Measurements from ENCODE around the gene OOSP1.

Gene OOSP1

GRCh38 chr11:59938718-59939117 lies 486 bp downstream of the OOSP1 start:
- no peak for DNase-seq (ENCODE audit: low read depth, low spot score)
- in situ Hi-C loops (cut with HindIII; ENCODE audit: low sequenced_read_pairs) = no loop called here
- H3K4me3 ChIP-seq (ENCODE audit: low read depth, low read length) = no peak overlapping the region
- TF ChIP-seq CTCF (IDR thresholded peaks at IDR 0.05; ENCODE audit: low read depth, low read length) = no peak

DNA sequence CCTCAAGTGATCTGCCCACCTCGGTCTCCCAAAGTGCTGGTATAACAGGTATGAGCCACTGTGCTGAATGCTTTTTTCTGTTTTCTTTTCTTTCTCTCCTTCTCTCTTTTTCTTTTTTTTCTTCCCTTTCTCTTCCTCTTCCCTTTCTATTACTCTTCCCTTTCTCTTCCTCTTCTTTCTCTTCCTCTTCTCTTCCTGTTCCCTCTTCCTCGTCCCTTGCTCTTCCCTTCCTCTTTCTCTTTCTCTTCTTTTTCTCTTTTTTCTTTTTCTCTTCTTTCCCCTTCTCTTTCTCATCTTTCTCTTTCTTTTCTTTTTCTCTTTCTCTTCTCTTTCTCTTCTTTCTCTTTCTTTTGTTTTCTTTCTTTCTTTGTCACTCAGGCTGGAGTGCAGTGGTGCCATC lies 1.2 kb downstream of the OOSP1 start:
- no peak for DNase-seq (ENCODE audit: low read depth, low spot score)

GRCh38 chr11:59941091-59941490 lies 2.9 kb downstream of the OOSP1 start:
- no peak for DNase-seq (ENCODE audit: low read depth, low spot score)
- no peak overlapping the region for H3K4me3 ChIP-seq (ENCODE audit: low read depth, low read length)
- in situ Hi-C loops (cut with HindIII; ENCODE audit: low sequenced_read_pairs) = no loop called here
- no peak for TF ChIP-seq CTCF (IDR thresholded peaks at IDR 0.05; ENCODE audit: low read depth, low read length)

More for the DNA sequence above, 1.2 kb downstream of the OOSP1 start:
- no peak for TF ChIP-seq CTCF (IDR thresholded peaks at IDR 0.05; ENCODE audit: low read depth, low read length)
- H3K4me3 ChIP-seq (ENCODE audit: low read depth, low read length) = no peak overlapping the region
- in situ Hi-C loops (cut with HindIII; ENCODE audit: low sequenced_read_pairs) = no loop called here

DNA sequence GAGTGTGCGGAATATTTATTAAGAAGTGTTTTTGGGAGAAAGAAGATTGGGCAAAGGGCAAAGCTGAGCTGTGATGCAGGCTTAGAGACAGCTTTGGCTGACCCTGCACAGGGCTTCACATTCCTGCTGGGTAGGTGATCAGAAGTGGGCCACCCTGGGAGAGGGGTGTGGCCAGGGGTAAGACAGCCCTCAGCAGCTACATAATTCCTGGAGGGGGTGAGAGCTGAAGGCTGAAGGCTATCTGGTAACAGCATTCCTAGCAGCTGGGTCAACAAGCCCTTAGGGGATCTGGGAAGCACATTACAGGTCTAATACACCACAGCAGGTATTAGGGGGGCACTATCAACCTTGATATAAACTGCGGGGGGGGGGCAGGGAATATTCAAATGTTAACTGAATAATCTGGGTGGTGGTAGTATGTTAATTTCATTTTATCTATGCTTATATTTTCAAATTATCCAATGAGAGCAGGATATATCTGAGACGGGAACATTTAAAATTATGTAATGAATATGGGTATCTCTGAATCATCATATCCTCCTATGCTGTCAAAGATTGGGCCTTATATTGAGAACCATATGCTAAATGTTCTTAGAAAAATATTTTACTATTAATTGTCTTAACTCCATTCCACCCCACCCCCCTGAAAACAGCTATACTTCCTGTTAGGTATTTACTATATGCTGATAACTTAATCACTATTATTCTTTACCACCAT lies 5.9 kb downstream of the OOSP1 start:
- TF ChIP-seq CTCF (IDR thresholded peaks at IDR 0.05; ENCODE audit: low read depth, low read length) = no peak
- in situ Hi-C loops (cut with HindIII; ENCODE audit: low sequenced_read_pairs) = no loop called here

DNA sequence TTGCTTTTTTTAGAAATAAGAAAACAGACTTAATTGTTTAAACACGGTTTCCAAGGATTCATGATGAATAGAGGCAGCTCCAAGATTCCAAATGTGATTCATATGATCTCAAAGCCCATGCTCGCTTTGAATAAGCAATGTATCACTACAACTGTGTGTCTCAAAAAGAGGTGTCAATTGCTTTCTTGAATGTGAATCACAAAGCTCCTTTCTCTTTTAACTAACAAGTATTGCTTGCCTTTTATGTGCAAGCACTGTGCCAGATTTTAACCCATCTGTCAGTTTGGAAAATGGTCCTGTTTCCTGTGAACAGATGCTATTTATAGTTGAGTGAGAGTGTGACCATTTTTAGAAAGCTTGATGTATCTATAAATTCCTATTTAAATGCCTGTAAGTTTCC lies 6.5 kb downstream of the OOSP1 start:
- in situ Hi-C loops (cut with HindIII; ENCODE audit: low sequenced_read_pairs) = no loop called here
- TF ChIP-seq CTCF (IDR thresholded peaks at IDR 0.05; ENCODE audit: low read depth, low read length) = no peak
- DNase-seq (ENCODE audit: low read depth, low spot score) = no peak
- no peak overlapping the region for H3K4me3 ChIP-seq (ENCODE audit: low read depth, low read length)

More for the DNA sequence above, 5.9 kb downstream of the OOSP1 start:
- no peak overlapping the region for H3K4me3 ChIP-seq (ENCODE audit: low read depth, low read length)
- no peak for DNase-seq (ENCODE audit: low read depth, low spot score)

- in situ Hi-C loops (cut with HindIII; ENCODE audit: low sequenced_read_pairs) = no loop called here
- H3K4me3 ChIP-seq (ENCODE audit: low read depth, low read length) = no peak overlapping the region
- TF ChIP-seq CTCF (IDR thresholded peaks at IDR 0.05; ENCODE audit: low read depth, low read length) = no peak
- no peak for DNase-seq (ENCODE audit: low read depth, low spot score)
Observed at GRCh38 chr11:59953463-59954218, 15.4 kb downstream of the OOSP1 start.

Measured in astrocyte of the spinal cord (primary cell).